A204.1 (cell line): Measurements from ENCODE around the gene SCG3.

Experiments
- FAIRE-seq: peaks from 2 replicates; lab custom pipeline; 2012; peaks lifted over from hg19 to GRCh38; lab: Jason Lieb, UNC

The SCG3 gene

DNA sequence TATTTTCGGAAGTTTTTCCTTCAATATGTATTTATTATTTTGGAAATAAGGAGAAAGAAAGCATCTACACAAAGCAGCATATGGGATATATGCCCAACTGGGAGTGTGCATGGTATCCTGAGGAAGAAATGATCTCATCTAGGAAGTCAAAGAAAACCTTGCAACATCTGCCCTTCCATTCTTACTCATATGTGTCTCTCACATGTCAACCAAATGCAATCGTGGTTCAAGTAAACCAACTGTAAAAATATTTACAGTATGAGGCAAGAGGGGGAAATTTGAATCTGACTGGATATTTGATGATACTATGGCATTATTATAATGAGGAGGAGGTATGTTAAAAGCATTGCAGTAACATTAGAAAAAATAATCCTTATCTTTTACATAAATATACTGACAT, 3.2 kb upstream of the SCG3 start:
- no peak for FAIRE-seq

DNA sequence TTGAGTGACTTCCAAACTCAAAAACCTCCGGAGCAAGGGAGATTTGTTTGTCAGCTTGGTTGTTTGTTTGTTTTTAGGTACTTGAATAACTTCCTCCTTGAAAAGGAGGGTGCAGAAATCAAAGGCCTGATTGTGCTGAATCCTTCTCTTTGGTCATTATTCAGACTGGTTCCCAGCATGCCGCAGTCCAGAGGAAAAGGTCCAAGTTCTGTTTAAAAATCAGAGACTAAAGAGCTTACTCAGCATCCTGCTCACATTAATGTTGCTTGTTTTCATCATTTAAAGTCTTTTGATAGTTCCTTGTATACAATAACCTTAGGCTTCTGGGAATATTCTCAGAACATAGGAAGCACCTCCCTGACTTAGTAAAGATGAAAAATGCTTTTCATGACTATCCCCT, 982 bp upstream of the SCG3 start:
- FAIRE-seq: no peak

GRCh38 chr15:51687565-51687964, 6.3 kb downstream of the SCG3 start:
- FAIRE-seq: no peak

- no peak for FAIRE-seq
Measured at GRCh38 chr15:51688863-51689262, 7.6 kb downstream of the SCG3 start.

- no peak for FAIRE-seq
Measured at GRCh38 chr15:51692154-51692553, 10.9 kb downstream of the SCG3 start.

GRCh38 chr15:51696566-51696965, 15.3 kb downstream of the SCG3 start:
- no peak for FAIRE-seq

- FAIRE-seq: no peak
Measured at GRCh38 chr15:51697163-51697562, 15.9 kb downstream of the SCG3 start.

GRCh38 chr15:51699373-51699772, 18.1 kb downstream of the SCG3 start:
- FAIRE-seq: no peak

GRCh38 chr15:51702710-51703109, 21.4 kb downstream of the SCG3 start:
- FAIRE-seq: no peak

GRCh38 chr15:51706291-51706690, 25.0 kb downstream of the SCG3 start:
- FAIRE-seq: no peak

DNA sequence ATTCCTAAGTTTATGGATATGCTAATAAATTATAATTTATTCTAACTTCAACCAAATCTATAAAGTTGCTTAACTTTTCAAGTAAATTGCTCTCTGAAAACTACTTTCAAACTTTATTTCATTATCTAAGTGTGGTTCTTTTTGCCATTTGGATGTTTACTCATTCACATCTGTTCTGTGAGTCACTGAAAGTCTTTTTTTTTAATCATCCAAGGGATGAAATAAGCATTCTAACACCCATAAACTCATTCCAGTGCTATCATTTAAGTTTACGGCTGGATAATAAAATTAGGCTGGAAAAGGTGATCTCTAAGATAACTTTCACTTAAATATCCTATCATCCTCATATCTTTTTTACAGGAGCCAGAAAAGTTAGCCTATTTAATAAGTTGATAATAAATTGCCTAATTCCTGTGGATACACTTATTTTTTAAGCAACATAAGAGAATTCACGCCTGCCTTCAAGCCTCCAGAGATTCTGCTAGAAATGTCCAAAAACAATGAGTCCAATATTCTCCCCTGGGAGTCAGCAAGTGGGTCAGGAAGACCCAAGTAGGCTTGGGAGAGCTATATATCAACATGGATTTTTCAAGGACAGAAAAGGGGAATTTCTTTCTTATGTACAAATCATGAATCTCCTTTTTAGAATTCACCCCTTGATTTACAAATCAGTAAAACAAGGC, 25.8 kb downstream of the SCG3 start:
- FAIRE-seq: no peak

DNA sequence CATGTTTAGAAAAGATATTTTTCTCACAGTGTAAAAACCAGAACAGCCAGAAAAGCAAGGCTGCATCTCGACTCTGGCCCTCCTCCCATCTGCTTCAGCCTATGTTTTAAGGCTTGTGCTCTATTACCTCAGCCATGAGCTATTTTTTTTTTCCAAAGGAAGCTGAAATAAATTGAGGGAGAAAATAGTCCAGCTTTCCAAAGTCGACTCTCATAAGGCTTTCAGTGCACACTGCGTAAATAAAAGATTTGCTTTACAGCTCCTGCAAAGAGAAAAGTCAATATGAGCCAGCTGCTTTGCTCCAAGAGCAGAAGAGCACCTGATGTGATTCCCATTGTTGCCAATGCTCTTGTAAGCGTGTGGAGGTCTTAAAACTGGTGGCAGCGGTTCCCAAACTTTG, 26.7 kb downstream of the SCG3 start:
- FAIRE-seq: no peak

- FAIRE-seq: no peak
Measured at GRCh38 chr15:51709031-51709430, 27.7 kb downstream of the SCG3 start.

- no peak for FAIRE-seq
Measured at GRCh38 chr15:51714162-51714561, 32.9 kb downstream of the SCG3 start.

DNA sequence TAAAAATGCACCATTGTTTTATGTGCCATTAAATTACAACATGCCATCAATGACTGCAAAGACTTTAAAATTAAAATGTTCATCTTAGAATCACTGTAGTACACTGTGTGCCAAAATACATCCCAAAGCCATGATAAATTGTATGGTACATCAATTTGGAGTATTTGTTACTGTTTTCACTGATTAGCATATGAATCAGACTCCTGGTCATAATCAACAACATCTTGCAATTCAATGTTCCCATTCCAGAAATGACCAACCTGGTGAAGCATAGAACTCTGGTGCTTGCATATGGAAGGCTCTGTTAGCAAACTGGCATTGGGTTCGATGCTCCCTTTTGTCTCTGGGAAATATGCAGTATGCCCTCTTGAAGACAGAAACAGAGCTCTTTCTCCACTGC, 33.6 kb downstream of the SCG3 start:
- no peak for FAIRE-seq

DNA sequence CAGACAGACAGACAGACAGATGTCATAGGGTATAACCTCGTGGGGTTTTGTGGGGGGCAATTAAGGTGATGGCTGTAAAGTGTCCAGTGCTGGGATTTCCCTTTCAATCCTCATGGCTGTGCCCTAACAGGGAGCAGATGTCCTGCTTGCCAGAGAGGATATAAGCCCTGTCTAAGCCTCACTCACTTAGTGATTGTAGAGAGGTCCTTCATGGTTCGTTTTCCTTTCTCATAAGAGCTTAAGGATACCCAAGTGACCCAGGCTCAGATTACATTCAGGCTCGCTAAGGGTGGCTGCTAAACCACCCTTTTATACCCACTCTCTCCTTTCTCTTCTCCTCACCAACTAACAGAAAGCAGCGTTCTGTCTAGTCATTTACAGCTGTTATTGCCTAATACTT, 36.9 kb downstream of the SCG3 start:
- FAIRE-seq: no peak

- FAIRE-seq: no peak
Measured at GRCh38 chr15:51718746-51719145, 37.4 kb downstream of the SCG3 start.

- no peak for FAIRE-seq
Measured at GRCh38 chr15:51720201-51720995, 39.1 kb downstream of the SCG3 start.

- FAIRE-seq: no peak
Measured at GRCh38 chr15:51721199-51721960, 40.1 kb downstream of the SCG3 start.

DNA sequence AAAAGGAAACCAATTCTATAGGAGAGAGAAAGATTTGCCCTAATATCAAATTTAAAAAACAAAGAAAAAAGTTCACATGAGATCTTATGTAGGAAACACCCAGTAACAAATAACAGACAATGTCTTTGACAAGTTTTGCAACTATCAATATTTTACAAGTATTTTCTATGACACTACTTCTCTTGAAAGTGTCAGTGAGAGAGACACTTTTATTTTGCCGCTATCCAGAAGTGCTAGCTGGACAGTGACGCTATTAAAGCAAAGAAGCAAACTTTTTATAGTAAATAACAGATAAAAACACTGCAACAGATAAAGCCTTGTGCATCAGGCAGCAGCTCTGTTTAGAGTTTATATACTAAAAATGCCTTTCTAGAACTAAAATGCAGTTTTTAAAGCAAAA, 42.9 kb downstream of the SCG3 start:
- FAIRE-seq: no peak

DNA sequence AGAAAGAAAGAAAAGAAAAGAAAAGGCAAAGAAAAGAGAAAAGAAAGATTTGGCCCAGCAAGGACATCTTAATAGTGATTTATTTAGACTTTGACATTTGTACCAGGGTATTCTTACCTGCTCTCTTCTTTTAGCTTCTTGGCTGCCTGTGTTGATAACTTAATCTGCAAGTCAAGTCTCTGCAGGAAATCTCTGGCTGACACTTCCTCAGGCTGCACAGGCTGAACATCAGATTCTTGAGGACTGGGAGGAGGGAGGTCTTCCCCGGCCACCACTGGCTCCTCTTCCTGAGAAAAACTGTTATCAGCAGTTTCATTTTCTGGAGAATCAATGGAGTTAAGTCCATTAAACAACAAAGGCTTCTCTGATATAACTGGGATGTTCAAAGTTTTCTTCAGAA, 43.4 kb downstream of the SCG3 start:
- no peak for FAIRE-seq

GRCh38 chr15:51726302-51727073, 45.2 kb downstream of the SCG3 start:
- no peak for FAIRE-seq
